Measurements from ENCODE around the gene CAST.

The CAST gene

GRCh38 chr5:96675882-96676281 is 13.7 kb downstream of the CAST start:
- DNase-seq: no peak

GRCh38 chr5:96677496-96677895 is 15.3 kb downstream of the CAST start:
- DNase-seq: no peak

GRCh38 chr5:96679293-96679692 is 17.1 kb downstream of the CAST start:
- no peak for DNase-seq

- DNase-seq: no peak
Measured at GRCh38 chr5:96680759-96681470, 18.7 kb downstream of the CAST start.

- DNase-seq: no peak
Measured at GRCh38 chr5:96683392-96683791, 21.2 kb downstream of the CAST start.

- DNase-seq: no peak
Measured at GRCh38 chr5:96683810-96684209, 21.6 kb downstream of the CAST start.

GRCh38 chr5:96687080-96687479 is 24.9 kb downstream of the CAST start:
- DNase-seq: no peak

- no peak for DNase-seq
Measured at GRCh38 chr5:96687812-96688453, 25.8 kb downstream of the CAST start.

- no peak for DNase-seq
Measured at GRCh38 chr5:96690861-96691260, 28.7 kb downstream of the CAST start.

- no peak for DNase-seq
Measured at GRCh38 chr5:96691503-96692303, 29.5 kb downstream of the CAST start.

GRCh38 chr5:96692441-96692840 is 30.3 kb downstream of the CAST start:
- DNase-seq: no peak

- DNase-seq: no peak
Measured at GRCh38 chr5:96699186-96699820, 37.1 kb downstream of the CAST start.

- DNase-seq: no peak
Measured at GRCh38 chr5:96702503-96703383, 40.6 kb downstream of the CAST start.

- no peak for DNase-seq
Measured at GRCh38 chr5:96703384-96703920, 41.3 kb downstream of the CAST start.

- no peak for DNase-seq
Measured at GRCh38 chr5:96703995-96704394, 41.8 kb downstream of the CAST start.

GRCh38 chr5:96706433-96707111 is 44.4 kb downstream of the CAST start:
- no peak for DNase-seq

GRCh38 chr5:96708600-96708999 is 46.4 kb downstream of the CAST start:
- no peak for DNase-seq

GRCh38 chr5:96709152-96709821 is 47.1 kb downstream of the CAST start:
- no peak for DNase-seq

- DNase-seq: no peak
Measured at GRCh38 chr5:96712100-96712746, 50.0 kb downstream of the CAST start.

- no peak for DNase-seq
Measured at GRCh38 chr5:96714450-96714849, 52.3 kb downstream of the CAST start.
